GM12864 (cell line): ENCODE data around the gene EGFR.

Experiments
- DNase-seq: peaks from one replicate; pipeline ENCODE4 v3.0.0-alpha.2; 2011; ENCODE audit warnings: low read depth
- H3K4me3 ChIP-seq: 2 replicates; pipeline ENCODE4 v1.5.1; 2011; ENCODE audit warnings: mild to moderate bottlenecking, low read depth, low read length, control low read depth
- TF ChIP-seq, protein P1 (sequence below): IDR thresholded peaks from 2 replicates; pipeline ENCODE4 v1.5.1; 2011; ENCODE audit warnings: low read depth, mild to moderate bottlenecking, moderate library complexity, low read length, control low read depth, inconsistent platforms; ENCODE audit errors: missing control alignments

Gene EGFR

DNA sequence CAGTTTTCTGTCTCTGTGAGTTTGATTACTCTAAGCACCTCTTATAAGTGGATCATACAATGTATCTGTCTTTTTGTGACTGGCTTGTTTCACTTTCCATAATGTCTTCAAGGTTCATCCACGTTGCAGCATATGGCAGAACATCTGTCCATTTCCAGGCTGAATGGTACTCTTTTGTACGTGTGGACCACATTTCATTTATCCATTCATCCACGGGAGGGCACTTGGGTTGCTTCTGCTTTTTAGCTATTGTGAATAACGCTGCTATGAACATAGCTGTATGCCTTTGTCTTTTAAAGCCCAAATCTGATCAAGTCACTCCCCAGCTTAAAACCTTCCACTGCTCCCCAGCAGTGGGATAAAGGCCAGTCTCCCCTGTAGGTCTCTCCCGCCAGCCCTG lies 31.5 kb downstream of the EGFR start:
- DNase-seq = no peak
- TF ChIP-seq, protein P1, sequence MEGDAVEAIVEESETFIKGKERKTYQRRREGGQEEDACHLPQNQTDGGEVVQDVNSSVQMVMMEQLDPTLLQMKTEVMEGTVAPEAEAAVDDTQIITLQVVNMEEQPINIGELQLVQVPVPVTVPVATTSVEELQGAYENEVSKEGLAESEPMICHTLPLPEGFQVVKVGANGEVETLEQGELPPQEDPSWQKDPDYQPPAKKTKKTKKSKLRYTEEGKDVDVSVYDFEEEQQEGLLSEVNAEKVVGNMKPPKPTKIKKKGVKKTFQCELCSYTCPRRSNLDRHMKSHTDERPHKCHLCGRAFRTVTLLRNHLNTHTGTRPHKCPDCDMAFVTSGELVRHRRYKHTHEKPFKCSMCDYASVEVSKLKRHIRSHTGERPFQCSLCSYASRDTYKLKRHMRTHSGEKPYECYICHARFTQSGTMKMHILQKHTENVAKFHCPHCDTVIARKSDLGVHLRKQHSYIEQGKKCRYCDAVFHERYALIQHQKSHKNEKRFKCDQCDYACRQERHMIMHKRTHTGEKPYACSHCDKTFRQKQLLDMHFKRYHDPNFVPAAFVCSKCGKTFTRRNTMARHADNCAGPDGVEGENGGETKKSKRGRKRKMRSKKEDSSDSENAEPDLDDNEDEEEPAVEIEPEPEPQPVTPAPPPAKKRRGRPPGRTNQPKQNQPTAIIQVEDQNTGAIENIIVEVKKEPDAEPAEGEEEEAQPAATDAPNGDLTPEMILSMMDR = peak; percentile 34
- no peak overlapping the region for H3K4me3 ChIP-seq

DNA sequence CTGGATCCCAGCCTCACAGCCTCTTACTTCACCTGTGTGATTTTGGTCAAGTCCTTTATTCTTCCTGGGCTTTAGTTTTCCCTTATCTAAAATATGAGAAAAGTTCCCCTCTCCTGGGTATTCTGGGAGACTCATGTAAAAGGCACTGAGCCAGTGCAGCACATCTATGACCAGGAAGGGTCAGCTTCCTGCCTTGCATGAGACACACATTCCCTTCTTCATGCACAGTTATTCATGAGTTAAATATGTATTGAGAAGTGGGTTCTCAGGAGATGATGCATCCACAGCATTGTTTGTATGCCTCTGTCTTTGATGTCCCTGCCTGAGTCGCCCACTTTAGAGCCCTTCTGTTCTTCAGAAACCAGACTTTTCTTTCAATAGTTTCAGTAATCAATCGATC lies 33.3 kb downstream of the EGFR start:
- no peak for DNase-seq
- no peak overlapping the region for H3K4me3 ChIP-seq
- TF ChIP-seq, protein P1 = no peak

DNA sequence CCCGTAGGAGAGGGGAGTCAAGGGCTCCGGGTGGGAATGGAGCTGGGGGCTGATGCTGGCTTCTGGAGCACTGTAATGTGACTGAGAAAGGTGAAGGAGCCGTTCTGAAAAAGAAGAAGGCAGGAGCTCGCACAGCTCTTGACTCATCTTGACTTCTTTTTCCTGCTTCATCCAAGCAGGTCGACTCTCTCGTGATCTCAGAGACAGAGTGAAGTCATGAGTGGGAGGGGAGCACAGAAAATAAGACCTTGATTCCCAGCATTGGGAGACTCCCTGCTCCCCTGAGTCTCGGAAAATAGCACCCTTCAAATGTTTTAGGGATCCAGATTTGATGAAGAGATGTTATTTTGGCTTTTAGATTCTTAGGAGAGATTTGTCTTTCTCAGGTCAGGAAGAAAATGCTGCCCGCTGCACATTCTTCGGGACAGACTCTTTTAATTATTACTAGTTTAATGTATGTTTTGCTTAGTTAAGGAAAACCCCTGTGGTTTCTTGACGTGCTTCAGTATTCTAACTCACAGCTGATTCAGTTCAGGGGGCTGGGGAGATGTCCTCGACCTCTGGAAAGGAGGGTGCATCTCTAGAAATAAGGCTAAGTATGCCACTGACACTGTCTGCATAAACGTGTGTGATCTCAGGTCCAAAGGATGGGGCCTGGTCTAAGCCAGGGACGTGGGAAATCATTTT lies 34.1 kb downstream of the EGFR start:
- TF ChIP-seq, protein P1 = no peak
- DNase-seq = no peak
- H3K4me3 ChIP-seq = no peak overlapping the region

DNA sequence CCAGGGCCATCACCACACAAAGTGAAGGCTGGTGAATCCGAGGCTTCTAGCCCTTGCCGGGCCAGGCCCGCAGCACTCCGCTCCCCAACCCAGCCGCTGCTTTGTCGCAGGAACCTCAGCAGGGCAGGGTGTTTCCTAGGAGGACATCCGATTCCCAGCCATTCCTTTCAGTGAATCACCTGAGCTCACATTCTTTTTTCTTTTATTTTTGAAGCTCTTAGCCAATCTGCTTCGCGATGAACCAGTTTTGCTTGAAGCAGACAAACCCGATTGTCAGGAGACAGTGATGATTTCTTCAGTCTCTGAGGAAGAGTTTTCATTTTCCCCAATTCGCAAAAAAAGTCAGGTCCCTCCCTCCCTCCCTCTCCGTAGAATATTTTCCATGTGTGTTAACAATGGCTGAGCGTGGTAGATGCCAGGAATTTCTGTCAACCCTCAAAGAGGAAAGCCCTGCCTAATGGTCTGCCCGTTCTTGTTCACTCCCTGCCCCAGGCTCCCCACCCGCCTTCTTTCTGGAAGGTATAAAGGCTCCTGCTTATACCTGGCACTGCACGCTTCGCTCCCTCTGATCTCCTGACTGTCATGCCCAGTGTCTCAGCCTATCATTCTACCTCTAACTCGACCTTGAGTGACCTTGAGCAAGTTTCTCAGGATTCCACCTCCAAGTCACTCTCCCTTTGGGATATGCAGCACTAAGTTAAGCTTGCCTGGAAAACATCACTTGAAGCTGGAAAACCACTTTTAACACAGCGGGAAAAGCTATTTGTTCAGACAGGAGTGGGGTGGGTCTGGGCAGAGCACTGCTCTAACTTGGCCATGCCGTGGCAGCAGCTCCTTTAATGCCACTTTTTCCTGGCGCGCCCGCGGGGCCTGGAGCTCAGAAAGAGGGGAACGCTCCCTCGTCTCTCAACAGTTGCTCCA lies 35.1 kb downstream of the EGFR start:
- H3K4me3 ChIP-seq = no peak overlapping the region
- TF ChIP-seq, protein P1 = no peak
- no peak for DNase-seq

DNA sequence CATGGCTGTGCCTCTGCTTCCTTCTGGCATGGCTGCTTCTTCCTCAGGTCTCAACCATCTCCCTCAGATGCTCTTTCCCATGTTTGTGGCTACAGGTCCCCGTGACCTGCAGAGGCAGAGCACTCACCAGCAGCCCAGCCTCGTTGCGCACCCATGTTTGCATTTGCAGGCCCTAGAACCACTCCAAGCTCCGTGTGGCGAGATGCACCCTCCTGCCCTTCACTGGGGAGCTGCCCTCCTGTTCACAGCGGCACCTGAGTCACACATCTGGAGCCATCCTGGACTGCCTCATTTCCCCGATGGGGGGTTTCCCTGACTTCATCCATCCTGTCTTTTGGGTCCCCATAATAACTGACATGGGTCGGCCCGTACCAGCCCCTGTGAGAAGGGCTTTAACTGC lies 35.9 kb downstream of the EGFR start:
- TF ChIP-seq, protein P1 = no peak
- no peak for DNase-seq

DNA sequence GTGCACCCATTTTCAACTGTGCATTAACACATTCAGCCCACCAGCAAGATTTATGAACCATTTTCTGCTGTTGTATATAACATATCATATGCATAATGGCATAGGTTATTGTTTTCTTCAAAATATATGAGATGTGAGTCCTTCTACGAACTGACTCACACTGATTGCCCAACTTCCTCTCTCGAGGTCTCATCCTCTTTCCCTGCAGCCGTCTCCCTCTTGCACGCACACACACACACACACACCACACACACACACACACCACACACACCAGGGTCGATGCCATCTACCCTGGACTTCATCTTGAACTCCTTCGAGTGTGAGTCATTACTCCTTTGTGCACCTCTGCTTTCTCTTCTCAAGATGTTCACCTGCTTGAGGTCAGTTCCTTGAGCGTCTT lies 36.7 kb downstream of the EGFR start:
- DNase-seq = no peak
- TF ChIP-seq, protein P1 = no peak
- no peak overlapping the region for H3K4me3 ChIP-seq

More for the DNA sequence above, 35.9 kb downstream of the EGFR start:
- no peak overlapping the region for H3K4me3 ChIP-seq

DNA sequence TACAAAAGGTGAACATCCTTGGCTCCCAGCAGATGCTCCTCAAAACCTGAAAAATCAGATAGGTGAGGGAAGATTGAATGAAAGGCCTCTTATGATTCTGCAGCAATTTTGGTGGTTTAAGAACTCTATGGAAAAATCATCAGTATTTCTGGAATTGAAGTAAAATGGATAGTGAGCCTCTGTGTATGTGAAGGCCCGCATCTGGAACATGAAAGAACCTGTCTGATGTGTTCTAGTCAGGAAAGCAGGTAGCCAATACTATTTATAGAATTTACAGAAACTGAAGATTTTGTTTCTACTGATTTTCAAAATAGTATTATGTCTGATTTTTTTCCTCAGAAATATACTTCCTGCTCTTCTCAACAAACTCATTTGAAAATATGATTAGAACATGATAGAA lies 37.3 kb downstream of the EGFR start:
- DNase-seq = no peak
- TF ChIP-seq, protein P1 = no peak
- H3K4me3 ChIP-seq = no peak overlapping the region
